ENCODE measurements around the gene DIP2C.

The DIP2C gene

DNA sequence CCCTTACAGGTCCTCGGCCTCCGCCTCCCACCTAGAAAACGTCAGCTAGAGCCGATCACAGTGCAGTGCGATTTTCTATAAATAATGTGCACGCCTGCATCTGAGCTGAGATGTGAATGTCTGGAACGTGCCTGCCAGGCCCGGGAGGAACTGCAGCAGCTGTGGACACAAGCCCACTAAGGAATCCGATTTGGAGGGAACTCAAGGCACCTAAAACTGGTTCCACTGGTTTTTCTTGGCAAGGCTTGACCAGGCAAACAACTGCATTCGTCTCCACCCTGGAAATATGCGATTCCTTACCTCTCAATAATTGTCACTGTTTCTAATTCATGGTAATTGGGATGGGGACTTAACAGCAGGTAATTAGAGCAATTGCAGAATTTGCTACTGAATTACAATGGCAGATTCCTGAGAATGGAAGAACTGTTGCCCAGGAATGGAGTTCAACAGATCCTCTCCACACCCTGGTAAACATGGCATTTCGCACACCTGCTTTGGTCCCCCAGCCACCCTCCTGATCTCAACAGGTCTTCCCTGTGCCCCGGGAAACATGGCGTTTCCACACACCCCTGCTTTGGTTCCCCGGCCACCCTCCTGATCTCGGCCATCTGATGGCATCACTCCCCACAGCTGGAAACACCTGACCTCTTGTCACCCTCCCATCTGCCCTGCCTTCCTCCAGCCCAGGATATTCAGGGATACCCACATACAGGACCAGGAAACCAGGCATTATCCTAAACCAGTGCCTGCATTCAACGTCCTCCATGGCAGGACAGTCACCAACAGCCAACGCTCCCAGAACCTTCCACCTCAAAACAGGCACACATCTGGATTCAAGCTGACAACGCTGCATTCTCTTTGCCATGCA lies 76.0 kb downstream of the DIP2C start:
- DNase-seq (ENCODE audit: low read depth in 2 of 2): no peak

DNA sequence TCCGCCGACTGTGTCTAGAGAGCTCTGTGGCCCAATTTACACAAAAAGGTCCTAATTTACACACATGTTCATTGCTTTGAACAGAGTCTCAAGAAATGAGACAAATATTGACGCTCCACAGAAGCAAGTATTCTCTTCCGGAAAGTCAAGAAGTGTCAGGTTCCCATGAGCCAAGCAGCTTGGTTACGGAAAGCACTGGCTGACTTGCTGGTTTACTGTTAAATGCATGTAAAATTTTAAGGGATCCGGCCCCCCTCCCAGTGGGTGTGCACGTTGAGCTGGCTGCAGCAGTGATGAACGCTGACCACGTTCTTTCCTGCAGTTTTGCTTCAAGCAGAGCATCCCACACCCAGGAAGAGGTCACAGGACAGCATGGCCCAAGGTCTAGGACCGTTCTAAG lies 76.8 kb downstream of the DIP2C start:
- no peak for DNase-seq (ENCODE audit: low read depth in 2 of 2)

DNA sequence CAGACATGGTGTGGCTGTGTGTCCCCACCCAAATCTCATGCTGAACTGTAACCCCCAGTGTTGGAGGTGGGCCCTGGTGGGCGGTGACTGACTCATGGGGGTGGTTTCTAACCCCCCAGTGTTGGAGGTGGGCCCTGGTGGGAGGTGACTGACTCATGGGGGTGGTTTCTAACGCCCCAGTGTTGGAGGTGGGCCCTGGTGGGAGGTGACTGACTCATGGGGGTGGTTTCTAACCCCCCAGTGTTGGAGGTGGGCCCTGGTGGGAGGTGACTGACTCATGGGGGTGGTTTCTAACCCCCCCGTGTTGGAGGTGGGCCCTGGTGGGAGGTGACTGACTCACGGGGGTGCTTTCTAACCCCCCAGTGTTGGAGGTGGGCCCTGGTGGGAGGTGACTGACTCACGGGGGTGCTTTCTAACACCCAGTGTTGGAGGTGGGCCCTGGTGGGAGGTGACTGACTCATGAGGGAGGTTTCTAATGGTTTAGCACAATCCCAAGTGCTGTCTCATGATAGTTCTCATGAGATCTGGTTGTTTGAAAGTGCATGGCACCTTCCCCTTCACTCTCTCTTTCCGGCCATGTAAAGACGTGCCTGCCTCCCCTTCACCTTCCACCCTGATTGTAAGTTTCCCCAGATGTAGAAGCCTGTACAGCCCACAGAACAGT lies 78.7 kb downstream of the DIP2C start:
- DNase-seq (ENCODE audit: low read depth in 2 of 2): peak in 1 of 2 experiments; percentile 4

DNA sequence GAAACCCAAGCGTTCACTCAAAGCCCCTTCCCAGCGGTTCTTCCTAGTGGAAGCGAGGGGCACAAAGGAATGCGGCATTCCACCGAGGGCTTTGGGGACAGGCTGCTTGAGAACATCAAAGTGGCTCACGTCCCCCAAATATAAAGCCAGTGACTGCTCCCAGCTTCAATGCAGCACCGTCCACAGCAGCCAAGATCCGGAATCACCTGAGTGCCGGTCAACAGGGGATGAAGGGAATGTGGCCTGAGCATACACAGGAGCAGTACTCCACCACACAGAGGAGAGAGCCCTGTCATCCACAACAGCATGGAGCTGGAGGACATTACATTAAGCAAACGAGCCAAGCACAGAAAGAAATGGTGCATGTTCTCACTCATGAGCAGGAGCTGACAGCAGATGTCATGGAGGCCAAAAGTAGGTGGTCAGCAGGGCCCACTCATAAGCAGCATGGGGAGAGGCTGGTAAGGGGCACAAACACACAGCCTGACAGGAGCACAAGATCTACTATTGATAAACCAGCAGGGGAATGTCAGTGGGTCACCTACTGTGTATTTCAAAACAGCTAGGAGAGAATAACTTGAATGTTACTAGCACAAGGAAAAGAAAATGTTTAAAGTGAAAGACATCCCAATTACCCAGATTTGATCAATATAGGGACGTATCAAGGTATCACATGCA lies 79.5 kb downstream of the DIP2C start:
- DNase-seq (ENCODE audit: low read depth in 2 of 2): no peak

DNA sequence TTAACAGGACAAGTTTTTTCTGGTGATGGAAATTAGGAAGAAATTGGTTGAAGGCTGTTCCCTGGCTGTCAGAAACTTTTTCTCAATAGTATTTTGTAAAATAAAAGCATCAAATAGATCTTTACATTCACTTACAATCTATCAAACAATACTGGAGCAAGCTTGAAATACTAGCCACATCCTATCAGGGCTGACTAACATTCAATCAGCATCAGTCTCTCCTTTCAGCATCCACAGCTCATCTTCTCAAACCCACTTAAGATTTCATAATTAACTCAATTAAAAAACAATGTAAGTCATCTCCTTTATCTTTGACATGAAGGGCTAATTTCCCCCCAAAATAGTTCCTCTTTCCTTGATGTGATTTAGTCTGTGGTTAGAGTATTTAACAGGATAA lies 80.2 kb downstream of the DIP2C start:
- DNase-seq (ENCODE audit: low read depth in 2 of 2): no peak

DNA sequence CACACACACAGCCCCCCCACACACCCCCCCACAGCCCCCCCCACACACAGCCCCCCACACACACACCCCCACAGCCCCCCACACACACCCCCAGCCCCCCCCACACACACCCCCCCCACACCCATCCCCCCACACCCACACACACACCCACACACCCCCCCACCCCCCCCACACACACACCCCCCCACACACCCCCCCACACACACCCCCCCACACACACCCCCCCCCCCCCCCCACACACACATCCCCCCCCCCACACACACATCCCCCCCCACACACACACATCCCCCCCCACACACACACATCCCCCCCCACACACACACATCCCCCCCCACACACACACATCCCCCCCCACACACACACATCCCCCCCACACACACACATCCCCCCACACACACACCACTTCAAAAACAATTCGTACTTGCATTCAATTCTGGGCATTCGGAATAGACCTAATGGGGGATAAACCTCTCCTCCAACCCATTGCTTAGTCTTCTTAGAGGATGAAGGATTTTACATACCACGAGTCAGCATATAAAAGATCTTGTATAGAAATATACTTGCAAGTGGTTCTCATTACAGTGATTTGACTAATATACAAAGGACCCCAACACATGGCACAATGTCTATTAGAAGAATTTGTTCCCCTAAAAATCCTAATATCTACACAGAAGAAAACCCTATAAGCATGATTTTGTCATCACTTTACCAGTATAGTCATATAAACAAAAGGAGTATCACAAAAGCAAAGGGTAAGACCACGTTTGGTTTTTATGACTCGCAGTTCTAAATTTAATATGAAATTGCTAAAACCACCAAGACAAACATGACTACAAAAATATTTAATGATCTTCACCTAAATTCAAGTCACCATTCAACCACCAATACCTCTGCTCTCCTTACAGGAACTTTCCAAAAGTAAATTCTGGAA lies 80.9 kb downstream of the DIP2C start:
- DNase-seq (ENCODE audit: low read depth in 2 of 2): no peak

DNA sequence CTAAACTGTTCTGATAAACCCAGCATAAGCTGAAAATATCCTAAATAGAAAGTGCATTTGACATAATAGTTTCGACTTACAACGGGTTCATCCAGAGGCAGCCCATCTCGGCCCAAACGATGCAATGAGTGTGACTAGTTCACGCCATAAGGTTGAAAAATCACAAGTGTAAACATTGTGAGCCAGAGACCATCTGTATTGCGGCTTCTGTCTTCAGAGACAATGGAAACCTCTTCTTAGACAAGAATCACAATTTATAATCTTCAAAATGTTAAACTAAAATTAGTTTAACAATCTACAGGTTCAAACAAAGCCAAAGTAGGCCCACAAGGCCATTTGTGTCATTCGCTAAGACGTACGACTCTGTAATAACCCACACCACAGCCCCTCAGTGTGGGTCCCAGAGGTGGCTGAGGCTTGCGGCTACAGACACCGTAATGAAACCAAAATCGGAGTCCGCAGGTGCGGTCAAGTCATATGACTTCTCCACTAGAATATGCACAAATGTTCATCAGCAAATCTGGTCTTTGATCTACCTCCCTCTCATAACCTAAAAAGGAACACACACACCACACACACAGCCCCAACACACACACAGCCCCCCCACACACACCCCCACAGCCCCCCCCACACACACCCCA lies 81.8 kb downstream of the DIP2C start:
- no peak for DNase-seq (ENCODE audit: low read depth in 2 of 2)

DNA sequence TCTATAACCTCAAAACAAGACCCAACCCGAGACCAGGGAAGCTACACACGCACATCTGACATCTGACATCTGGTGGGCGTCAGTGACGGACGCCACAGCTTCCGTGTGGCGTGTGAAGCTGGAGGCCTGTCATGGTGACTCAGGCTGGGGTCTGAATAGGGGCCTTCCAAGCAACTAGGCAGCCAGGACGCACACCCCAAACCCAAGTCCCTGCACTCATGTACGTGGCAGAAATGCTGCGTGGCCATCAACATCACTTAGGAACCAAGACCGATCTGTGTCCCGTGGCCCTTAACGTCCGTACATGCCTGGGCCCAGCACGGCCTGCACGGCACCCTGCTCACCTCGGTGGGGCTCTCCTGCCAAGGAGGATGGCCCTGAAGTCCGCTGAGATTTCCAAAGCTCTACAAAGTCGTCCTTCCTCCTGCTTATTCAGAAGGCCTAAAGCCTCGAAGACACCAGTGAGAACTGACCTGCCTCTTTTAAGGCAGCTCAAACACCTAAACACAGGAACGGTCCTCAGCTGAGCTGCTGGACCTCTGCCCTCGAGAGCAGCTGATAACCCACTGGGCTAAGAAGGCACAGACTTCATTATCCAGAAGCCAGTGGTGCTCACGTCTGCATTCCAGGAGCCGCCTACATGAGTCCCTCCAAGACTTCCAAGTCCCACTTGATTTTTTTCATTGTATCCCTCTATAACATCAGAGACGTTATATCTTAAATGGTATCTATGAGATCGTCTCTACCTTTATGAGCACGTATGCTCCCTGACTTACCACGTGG lies 82.5 kb downstream of the DIP2C start:
- no peak for DNase-seq (ENCODE audit: low read depth in 2 of 2)

DNA sequence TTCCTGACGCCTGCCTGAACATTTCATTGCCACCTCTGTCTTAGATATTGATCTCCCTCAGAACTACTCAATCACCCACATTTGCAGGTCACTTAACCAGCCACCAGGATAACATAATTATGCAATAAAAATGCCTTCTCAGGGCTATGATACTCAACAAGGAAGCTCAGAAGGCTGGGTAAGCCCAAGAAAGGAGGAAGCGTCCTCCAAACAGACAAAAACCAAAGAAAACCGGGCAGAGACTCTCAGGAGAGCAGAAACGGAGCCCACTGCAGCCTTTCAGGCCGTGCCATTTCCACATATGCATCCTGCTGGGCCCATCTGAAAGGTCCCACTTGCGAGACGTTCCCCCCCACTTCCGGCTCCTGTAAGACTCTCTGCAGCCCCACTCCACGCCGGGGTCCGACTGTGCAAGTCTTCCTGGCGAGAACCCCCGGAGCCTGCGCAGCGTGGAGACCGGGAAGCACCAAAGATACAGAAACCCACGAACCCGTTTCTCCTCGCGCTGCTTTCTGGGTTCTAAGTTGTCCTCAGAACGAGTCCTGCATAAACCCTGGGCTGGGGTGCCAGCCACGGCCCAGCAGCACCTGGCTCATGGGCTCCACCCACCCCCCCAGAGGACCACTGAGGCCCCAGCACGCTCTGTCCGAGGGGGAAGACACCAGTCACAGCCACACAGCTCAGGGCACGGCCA lies 83.7 kb downstream of the DIP2C start:
- no peak for DNase-seq (ENCODE audit: low read depth in 2 of 2)

DNA sequence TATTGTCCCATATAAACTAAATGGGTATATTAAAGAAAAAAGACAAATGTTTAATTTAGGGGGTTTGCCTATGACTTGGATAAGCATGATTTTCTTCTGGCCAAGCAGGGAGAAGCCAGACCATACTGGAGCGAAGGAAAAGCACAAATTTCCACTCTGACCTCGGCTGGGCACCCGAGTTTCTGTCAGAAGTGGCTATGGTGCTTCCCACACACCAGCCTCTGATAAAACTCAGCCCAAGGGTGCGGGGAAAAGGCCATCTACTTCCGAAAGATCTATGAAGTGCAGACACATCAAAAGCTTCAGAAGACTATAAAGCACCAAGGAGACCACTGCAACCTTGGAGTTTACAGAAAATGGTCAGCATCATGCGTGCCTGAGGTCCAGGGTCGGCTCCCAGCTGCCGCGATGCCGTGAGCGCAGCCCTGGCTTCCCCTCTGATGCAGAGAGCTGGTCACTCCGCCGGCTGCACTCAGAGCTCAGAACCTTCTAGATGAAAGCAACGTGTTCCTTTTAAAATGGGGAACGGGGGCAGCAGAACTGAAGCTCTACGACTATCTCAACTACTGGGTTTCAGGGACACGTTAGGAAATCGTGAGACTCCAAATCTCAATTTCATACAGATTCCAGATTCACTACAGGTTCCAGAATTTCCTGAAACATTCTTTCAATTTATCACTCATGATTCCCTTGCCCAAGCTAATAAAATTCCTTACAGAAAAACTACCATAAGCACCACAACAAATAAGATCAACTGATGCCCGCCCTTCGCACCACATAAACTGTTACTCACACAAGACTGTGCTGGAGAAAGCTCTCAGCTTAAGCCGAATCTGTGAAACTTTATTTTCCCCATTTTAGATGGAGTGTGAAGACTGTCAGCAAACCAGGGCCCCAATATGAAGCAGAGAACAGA lies 84.5 kb downstream of the DIP2C start:
- DNase-seq (ENCODE audit: low read depth in 2 of 2): no peak

DNA sequence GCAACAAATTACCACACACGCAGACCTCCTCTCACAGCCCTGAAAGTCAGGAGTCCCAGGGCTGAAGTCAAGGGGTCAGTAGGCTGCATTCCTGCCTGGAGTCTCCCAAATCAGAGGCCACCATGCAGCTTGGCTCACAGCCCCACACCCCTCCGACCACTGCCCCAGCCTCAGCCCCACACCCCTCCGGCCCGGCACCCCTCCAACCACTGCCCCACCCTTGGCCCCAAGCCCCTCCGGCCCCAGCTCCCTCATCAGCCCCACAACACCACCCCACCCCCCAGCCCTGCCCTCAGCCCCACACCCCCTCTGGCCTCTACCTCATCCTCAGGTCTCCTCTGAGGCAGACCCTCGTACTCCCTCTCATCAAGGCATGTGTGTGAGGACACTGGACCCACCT lies 85.7 kb downstream of the DIP2C start:
- no peak for DNase-seq (ENCODE audit: low read depth in 2 of 2)

DNA sequence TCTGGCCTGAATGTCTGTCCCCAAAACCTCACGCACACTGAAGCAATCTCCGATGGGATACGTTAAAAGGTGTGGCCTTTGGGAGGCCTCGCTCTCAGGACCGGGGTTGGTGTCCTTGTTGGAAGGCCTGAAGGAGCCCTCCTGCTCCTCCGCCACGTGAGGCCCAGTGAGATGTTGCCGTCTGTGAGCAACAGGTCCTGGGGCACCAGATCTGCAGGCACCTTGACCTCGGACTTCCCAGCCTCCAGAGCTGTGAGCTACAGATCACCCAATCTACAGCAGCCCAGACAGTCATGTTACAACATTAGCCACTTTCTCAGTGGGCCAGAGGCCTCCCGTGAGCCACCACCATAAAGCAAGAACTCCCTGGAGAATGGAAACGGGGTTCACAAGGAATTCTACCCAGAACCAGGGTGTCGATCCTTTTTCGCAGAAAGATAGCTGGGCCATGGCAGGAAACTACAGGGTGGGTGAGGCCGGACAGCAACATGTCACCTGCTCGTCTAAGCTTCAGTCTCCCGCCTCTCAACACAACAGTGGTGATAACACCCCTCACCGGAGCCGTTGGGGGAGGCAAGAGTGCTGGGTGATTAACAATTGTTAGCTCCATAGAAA lies 87.0 kb downstream of the DIP2C start:
- no peak for DNase-seq (ENCODE audit: low read depth in 2 of 2)

DNA sequence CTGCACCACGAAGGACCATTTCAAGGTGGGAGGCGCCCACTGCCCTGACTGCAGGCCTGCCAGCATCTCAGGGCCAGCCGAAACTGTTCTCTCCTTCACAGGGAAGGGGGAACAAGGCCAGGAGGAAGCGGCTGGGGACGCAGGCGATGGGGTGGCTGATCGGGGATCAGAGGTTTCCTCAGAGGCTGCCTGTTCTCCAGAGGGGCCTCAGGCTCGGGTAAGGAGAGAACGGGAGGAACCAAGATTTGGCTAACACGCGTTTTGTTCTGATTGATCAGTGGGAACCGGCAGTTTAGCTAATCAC lies 87.9 kb downstream of the DIP2C start:
- DNase-seq (ENCODE audit: low read depth in 2 of 2): no peak

DNA sequence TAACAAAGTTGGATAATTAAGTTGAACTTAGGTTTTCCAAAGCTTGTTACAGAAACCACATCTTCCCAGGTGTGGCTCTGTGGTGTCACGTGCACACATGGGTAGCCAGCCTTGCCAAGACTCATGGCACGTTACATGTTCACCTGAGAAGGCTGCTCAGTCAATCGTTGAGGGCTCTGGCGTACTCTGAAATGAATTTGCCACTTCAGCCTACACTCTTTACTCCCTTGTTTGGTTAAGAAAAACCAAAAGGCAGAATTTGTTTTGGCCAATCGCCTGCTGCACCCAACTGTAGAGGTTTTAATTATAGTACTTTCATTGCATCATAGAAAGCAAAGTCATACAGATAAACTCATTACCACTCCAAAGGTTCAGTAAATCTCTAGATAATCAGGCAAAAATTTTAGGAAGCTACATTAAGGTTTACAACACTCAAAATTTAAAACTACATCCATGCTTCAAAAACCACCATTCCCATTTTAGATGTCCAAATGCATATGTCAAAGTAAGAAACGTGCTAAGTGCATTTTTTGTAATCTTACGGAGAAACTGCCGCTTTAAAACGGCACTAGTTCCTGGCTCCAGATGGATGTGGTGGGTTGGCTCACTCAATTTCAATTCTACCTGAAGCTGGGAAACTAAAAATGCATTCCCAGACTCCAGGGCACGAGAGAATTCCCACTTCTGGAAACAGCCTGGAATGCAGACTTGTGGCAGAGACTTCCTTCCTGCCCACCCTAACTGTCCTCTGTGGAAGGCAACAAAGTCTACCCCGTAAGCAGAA lies 88.4 kb downstream of the DIP2C start:
- DNase-seq (ENCODE audit: low read depth in 2 of 2): no peak

DNA sequence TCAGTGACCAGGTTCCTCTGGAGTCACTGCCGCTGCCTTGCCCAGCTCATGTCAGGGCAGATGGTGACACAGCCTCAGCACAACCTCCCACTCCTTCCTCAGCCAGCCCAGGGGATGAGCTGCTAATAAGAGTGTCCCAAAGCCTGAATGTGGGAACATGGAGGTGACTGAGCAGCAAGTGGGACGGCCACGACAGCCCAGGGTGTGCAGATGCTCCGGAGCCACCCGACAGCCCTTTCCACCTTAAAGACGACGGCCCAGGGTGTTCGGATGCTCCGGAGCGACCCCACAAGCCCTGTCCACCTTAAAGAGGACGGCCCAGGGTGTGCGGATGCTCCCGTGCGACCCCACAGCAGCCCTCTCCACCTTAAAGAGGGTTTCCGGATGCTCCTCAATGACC lies 89.2 kb downstream of the DIP2C start:
- DNase-seq (ENCODE audit: low read depth in 2 of 2): no peak

DNA sequence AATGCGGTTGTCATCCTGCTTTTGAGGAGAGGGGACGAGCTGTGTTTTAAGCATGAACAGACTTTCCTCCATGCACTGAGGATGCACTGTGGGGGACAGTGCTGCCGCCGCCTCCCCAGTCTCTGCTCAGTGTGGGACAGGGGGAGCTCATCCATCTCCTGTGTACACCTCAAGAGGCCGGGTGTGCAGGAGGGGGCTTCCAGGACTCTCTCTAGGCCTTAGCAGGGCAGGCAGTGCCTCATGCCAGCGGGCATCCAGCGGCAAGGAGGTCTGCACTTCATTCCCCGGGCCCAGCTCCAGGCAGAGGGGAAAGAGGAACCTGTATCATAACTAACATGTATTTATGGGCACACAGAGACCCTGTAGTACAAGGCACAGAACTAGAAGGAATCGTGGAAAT lies 89.7 kb downstream of the DIP2C start:
- no peak for DNase-seq (ENCODE audit: low read depth in 2 of 2)

DNA sequence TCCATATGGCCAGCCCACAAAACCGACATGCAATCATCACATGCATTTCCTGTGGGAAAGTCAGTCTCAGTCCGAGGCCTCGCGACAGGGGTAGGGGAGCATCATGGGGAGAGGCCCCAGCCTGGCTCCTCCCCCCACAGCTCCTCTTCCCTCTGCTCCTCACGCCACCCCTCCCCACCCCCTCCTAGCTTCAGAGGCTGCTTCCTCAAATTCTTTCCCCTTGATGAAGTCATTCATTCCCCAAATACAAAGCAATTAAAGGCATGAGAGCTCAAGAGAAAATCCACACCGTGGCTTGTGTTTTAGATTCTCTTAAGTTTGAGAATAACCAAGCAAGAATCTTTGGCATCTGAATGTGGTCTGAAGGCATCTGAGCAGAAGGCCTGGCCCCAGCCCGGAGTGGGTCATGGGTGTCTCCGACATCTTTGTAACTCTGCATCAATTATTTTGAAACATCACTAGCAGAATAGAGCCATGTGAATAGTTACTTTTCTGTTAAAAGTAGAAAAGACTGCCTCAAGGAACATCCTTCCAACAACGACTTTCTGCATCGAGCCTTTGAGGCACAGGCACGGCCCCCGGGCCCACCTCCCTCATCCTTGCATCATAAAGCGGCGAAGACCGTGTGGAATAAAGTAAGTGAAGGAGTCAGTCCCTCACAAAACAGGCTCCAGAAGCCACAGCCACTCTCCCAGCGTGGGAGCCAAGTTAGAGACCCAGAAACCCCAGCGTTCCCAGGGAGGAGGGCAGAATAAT lies 90.9 kb downstream of the DIP2C start:
- DNase-seq (ENCODE audit: low read depth in 2 of 2): no peak
